Ishikawa (cell line): ENCODE measurements around the gene LAMP2.

Source experiments
- CEBPB ChIP-seq: IDR thresholded peaks from 2 replicates; pipeline ENCODE4 v1.6.1; 2012
- CREB1 ChIP-seq: IDR thresholded peaks from 2 replicates; pipeline ENCODE4 v1.6.1; 2012; ENCODE audit warnings: low read depth
- EGR1 ChIP-seq: IDR thresholded peaks from 2 replicates; pipeline ENCODE4 v1.6.1; 2012
- EP300 ChIP-seq: IDR thresholded peaks from 2 replicates; pipeline ENCODE4 v1.6.1; 2012; ENCODE audit warnings: borderline replicate concordance
- NFIC ChIP-seq: IDR thresholded peaks from 2 replicates; pipeline ENCODE4 v1.6.1; 2012
- RAD21 ChIP-seq: IDR thresholded peaks from 2 replicates; pipeline ENCODE4 v1.6.1; 2012; ENCODE audit warnings: low read depth
- TAF1 ChIP-seq: IDR thresholded peaks from 2 replicates; pipeline ENCODE4 v1.6.1; 2012; ENCODE audit warnings: low read depth, mild to moderate bottlenecking
- TCF12 ChIP-seq: IDR thresholded peaks from 2 replicates; pipeline ENCODE4 v1.6.1; 2012; ENCODE audit warnings: low read depth
- TEAD4 ChIP-seq: IDR thresholded peaks from 2 replicates; pipeline ENCODE4 v1.6.1; 2012
- TF ChIP-seq, protein P1 (sequence below): IDR thresholded peaks from 2 replicates; pipeline ENCODE4 v1.6.1; 2012
- TF ChIP-seq, protein P2 (sequence below): IDR thresholded peaks from 2 replicates; pipeline ENCODE4 v1.6.1; 2012; ENCODE audit warnings: low read depth, mild to moderate bottlenecking
- TF ChIP-seq, protein P3 (sequence below): IDR thresholded peaks from 2 replicates; pipeline ENCODE4 v1.6.1; 2012

DNA sequence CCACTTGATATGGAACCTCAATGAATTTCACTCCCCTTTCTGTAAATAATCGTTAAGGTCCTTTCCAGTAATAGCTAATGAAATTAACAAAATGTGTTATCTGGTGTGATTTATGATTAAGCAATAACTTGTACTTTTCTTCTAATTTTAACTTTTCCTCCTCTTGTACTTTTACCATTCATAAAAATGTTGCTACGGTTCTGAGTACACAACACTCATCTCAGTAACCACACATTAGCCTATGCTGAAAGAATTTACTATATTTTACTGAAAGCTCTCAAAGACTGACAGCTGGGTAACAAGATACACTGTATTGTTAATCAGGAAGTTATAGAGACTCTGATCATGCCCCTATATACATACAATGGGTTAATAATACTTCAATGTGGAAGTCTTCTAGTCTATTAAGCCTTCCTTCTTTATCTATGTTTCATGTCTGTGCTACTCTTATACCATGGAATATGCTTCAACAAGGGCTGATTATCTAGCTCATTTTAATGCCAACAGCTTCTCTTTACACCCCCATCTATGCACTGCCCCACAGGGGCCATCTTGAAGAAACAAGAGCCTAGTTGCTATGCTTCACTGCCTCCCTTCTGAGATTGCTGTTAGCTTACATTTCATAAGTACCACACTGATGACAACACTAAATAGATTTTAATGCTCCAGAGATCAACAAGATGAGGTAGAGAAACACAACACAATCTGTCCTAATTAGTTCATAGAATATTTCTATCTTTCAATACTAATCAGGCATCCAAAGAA, 39.1 kb downstream of the LAMP2 start:
- TF ChIP-seq CREB1 = no peak
- no peak for TF ChIP-seq CEBPB
- TF ChIP-seq RAD21 = no peak
- TF ChIP-seq TAF1 = no peak
- TF ChIP-seq, protein P1, sequence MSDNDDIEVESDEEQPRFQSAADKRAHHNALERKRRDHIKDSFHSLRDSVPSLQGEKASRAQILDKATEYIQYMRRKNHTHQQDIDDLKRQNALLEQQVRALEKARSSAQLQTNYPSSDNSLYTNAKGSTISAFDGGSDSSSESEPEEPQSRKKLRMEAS = no peak
- TF ChIP-seq, protein P2, sequence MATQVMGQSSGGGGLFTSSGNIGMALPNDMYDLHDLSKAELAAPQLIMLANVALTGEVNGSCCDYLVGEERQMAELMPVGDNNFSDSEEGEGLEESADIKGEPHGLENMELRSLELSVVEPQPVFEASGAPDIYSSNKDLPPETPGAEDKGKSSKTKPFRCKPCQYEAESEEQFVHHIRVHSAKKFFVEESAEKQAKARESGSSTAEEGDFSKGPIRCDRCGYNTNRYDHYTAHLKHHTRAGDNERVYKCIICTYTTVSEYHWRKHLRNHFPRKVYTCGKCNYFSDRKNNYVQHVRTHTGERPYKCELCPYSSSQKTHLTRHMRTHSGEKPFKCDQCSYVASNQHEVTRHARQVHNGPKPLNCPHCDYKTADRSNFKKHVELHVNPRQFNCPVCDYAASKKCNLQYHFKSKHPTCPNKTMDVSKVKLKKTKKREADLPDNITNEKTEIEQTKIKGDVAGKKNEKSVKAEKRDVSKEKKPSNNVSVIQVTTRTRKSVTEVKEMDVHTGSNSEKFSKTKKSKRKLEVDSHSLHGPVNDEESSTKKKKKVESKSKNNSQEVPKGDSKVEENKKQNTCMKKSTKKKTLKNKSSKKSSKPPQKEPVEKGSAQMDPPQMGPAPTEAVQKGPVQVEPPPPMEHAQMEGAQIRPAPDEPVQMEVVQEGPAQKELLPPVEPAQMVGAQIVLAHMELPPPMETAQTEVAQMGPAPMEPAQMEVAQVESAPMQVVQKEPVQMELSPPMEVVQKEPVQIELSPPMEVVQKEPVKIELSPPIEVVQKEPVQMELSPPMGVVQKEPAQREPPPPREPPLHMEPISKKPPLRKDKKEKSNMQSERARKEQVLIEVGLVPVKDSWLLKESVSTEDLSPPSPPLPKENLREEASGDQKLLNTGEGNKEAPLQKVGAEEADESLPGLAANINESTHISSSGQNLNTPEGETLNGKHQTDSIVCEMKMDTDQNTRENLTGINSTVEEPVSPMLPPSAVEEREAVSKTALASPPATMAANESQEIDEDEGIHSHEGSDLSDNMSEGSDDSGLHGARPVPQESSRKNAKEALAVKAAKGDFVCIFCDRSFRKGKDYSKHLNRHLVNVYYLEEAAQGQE = no peak
- no peak for TF ChIP-seq EGR1
- no peak for TF ChIP-seq NFIC
- TF ChIP-seq TCF12 = no peak
- no peak for TF ChIP-seq TEAD4
- TF ChIP-seq EP300 = no peak
- TF ChIP-seq, protein P3, sequence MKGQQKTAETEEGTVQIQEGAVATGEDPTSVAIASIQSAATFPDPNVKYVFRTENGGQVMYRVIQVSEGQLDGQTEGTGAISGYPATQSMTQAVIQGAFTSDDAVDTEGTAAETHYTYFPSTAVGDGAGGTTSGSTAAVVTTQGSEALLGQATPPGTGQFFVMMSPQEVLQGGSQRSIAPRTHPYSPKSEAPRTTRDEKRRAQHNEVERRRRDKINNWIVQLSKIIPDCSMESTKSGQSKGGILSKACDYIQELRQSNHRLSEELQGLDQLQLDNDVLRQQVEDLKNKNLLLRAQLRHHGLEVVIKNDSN = no peak
